ENCODE results near the gene KAT2A. TPM values are rescaled to one million over a fixed set of nuclear protein-coding genes. Genes with fewer than 3 reads are reported as not detected.

KAT2A gene
- total and polyA plus RNA-seq, 2 donors from 2014 or later: 38.6 TPM

GRCh38 chr17:42107124-42107523 lies 14.0 kb downstream of the KAT2A start:
- Histone ChIP-seq H3K36me3 (ENCODE audit: control insufficient read depth in 2 of 3, insufficient read depth in 3 of 3, low read length in 3 of 3) (peaks cover 0 to 19% (median 3%) of the 10 kb centered on the region in 3 donors), H3K27ac (ENCODE audit: low read depth in 2 of 2, low read length in 2 of 2) (no peak overlapping the region), H3K9me3 (ENCODE audit: control insufficient read depth in 2 of 3, insufficient read depth in 1 of 3, low read length in 3 of 3) (no peaks in the 10 kb centered on the region), H3K27me3 (ENCODE audit: control insufficient read depth, insufficient read depth, low read length) (no peaks in the 10 kb centered on the region), H3K4me1 (ENCODE audit: control insufficient read depth in 2 of 3, insufficient read depth in 2 of 3, low read depth in 1 of 3, low read length in 3 of 3) (peaks cover 0 to 14% (median 8%) of the 10 kb centered on the region in 3 donors), H3K4me3 (ENCODE audit: low read length in 3 of 3) (no peak overlapping the region), H3K9ac (ENCODE audit: low read length in 3 of 3) (no peak overlapping the region)
- intact Hi-C loops (cut with DNase I): no loop called here
- DNase-seq: no peak
- no peak for FAIRE-seq
- TF ChIP-seq CTCF (IDR thresholded peaks at IDR 0.05; ENCODE audit: borderline replicate concordance, extremely low read depth, insufficient read depth): no peak

- H3K27me3 ChIP-seq (ENCODE audit: control insufficient read depth, insufficient read depth, low read length): no peaks in the 10 kb centered on the region
- intact Hi-C loops (cut with DNase I): no loop called here
- FAIRE-seq: no peak
- peaks cover 0 to 4% (median 0%) of the 10 kb centered on the region in 3 donors for H3K4me1 ChIP-seq (ENCODE audit: control insufficient read depth in 2 of 3, insufficient read depth in 2 of 3, low read depth in 1 of 3, low read length in 3 of 3)
- no peak for DNase-seq
- peaks cover 0 to 19% (median 3%) of the 10 kb centered on the region in 3 donors for H3K36me3 ChIP-seq (ENCODE audit: control insufficient read depth in 2 of 3, insufficient read depth in 3 of 3, low read length in 3 of 3)
- TF ChIP-seq CTCF (IDR thresholded peaks at IDR 0.05; ENCODE audit: borderline replicate concordance, extremely low read depth, insufficient read depth): no peak
- H3K9me3 ChIP-seq (ENCODE audit: control insufficient read depth in 2 of 3, insufficient read depth in 1 of 3, low read length in 3 of 3): no peaks in the 10 kb centered on the region
- H3K9ac ChIP-seq (ENCODE audit: low read length in 3 of 3): no peak overlapping the region
- H3K4me3 ChIP-seq (ENCODE audit: low read length in 3 of 3): no peak overlapping the region
- no peak overlapping the region for H3K27ac ChIP-seq (ENCODE audit: low read depth in 2 of 2, low read length in 2 of 2)
Observed at GRCh38 chr17:42106009-42106408, 15.2 kb downstream of the KAT2A start.

- H3K4me3 ChIP-seq (ENCODE audit: low read length in 3 of 3): no peak overlapping the region
- no peak overlapping the region for H3K27ac ChIP-seq (ENCODE audit: low read depth in 2 of 2, low read length in 2 of 2)
- H3K9me3 ChIP-seq (ENCODE audit: control insufficient read depth in 2 of 3, insufficient read depth in 1 of 3, low read length in 3 of 3): no peaks in the 10 kb centered on the region
- peaks cover 0 to 19% (median 3%) of the 10 kb centered on the region in 3 donors for H3K36me3 ChIP-seq (ENCODE audit: control insufficient read depth in 2 of 3, insufficient read depth in 3 of 3, low read length in 3 of 3)
- H3K4me1 ChIP-seq (ENCODE audit: control insufficient read depth in 2 of 3, insufficient read depth in 2 of 3, low read depth in 1 of 3, low read length in 3 of 3): no peaks in the 10 kb centered on the region
- FAIRE-seq: no peak
- DNase-seq: no peak
- H3K9ac ChIP-seq (ENCODE audit: low read length in 3 of 3): no peak overlapping the region
- intact Hi-C loops (cut with DNase I): no loop called here
- no peak for TF ChIP-seq CTCF (IDR thresholded peaks at IDR 0.05; ENCODE audit: borderline replicate concordance, extremely low read depth, insufficient read depth)
- no peaks in the 10 kb centered on the region for H3K27me3 ChIP-seq (ENCODE audit: control insufficient read depth, insufficient read depth, low read length)
Observed at GRCh38 chr17:42104264-42104663, 16.9 kb downstream of the KAT2A start.
